K562 (cell line): ENCODE data around the gene CBL. TPM values are rescaled to one million over a fixed set of nuclear protein-coding genes. Genes with fewer than 3 reads are reported as not detected.
A peak's percentile ranks its signal among the peaks of the same experiment; 100 is the strongest.

Experiments used
- ATF7 ChIP-seq: fragments of 450-650 bp; IDR thresholded peaks from 2 replicates; pipeline ENCODE4 v1.7.1; 2014; ENCODE audit warnings: mild to moderate bottlenecking, moderate library complexity
- BRD9 ChIP-seq: fragments of 450-650 bp; IDR thresholded peaks from 2 replicates; pipeline ENCODE4 v1.6.1; 2018; ENCODE audit warnings: low read depth; ENCODE audit not compliant: partially characterized antibody
- CEBPB ChIP-seq: fragments of 450-650 bp; IDR thresholded peaks from 2 replicates; pipeline ENCODE4 v1.6.1; 2016; ENCODE audit warnings: missing genetic modification characterization, missing compliant biosample characterization
- CHCHD3 ChIP-seq: fragments of 250-450 bp; sonication (Bioruptor Pico); IDR thresholded peaks from 2 replicates; pipeline ENCODE4 v2.1.2; 2022; ENCODE audit warnings: mild to moderate bottlenecking
- DIDO1 ChIP-seq: fragments of 450-650 bp; IDR thresholded peaks from 2 replicates; pipeline ENCODE4 v1.6.1; 2016; ENCODE audit warnings: low read depth, missing biosample characterization, missing genetic modification characterization
- ELF1 ChIP-seq: fragments of 200-800 bp; sonication (Bioruptor generic); IDR thresholded peaks from 2 replicates; pipeline ENCODE4 v1.6.1; 2016; ENCODE audit warnings: missing genetic modification characterization, missing compliant biosample characterization
- ESRRA ChIP-seq: fragments of 450-650 bp; IDR thresholded peaks from 2 replicates; pipeline ENCODE4 v1.6.1; 2014; ENCODE audit warnings: low read depth, mild to moderate bottlenecking, moderate library complexity, borderline replicate concordance
- MBD2 ChIP-seq: sonication (generic); IDR thresholded peaks from 2 replicates; pipeline ENCODE4 v1.6.1; 2016; ENCODE audit warnings: low read depth, borderline replicate concordance
- NRF1 ChIP-seq, 2 experiments: fragments of 450-650 bp; IDR thresholded peaks in 1 of 2; conservative IDR thresholded peaks in 1 of 2; 2 replicates each; pipeline ENCODE4 v1.6.1; 2014; ENCODE audit warnings: mild to moderate bottlenecking in 2 of 2
- POLR2AphosphoS2 ChIP-seq: IDR thresholded peaks from 2 replicates; pipeline ENCODE4 v1.6.1; 2012; ENCODE audit warnings: low read length, improper control_type of control experiment
- PTBP1 ChIP-seq: fragments of 200-400 bp; formaldehyde crosslinking; IDR thresholded peaks from 2 replicates; pipeline ENCODE4 v1.6.1; 2017; ENCODE audit warnings: low read depth, low read length
- SMARCA4 ChIP-seq: fragments of 450-650 bp; IDR thresholded peaks from 2 replicates; pipeline ENCODE4 v1.6.1; 2016
- TRIM24 ChIP-seq, 2 experiments: fragments of 450-650 bp; IDR thresholded peaks; 2 replicates each; pipeline ENCODE4 v1.6.1; 2016
- XRCC3 ChIP-seq: fragments of 450-650 bp; IDR thresholded peaks from 2 replicates; pipeline ENCODE4 v1.6.1; 2017; ENCODE audit warnings: mild to moderate bottlenecking, moderate library complexity
- ZC3H4 ChIP-seq: sonication (generic); formaldehyde crosslinking; IDR thresholded peaks from 2 replicates; pipeline ENCODE4 v1.9.0; 2021; ENCODE audit warnings: missing genetic modification reagents, borderline replicate concordance
- ZNF24 ChIP-seq: fragments of 450-650 bp; IDR thresholded peaks from 2 replicates; pipeline ENCODE4 v1.6.1; 2016
- polyA plus RNA-seq, 8 experiments: library from polyadenylated mRNA; depleted of rRNA in 4 of 8; stranded (reverse) in 5 of 8; unstranded in 3 of 8; fragments of >200 nt; fragmentation: Nextera tagmentation in 2 of 8; fragmentation: Illumina TruSeq in 1 of 8; extraction: Ambion mirVana in 2 of 8; extraction: Trizol in 1 of 8; gene quantifications; 2 replicates each; pipeline versions ENCODE4 v1.2.1 to v1.2.3, GENCODE V29; 2011 to 2014; ENCODE audit warnings: inconsistent platforms in 1 of 8, missing spikeins in 1 of 8
- total RNA-seq, 7 experiments: library from RNA; depleted of rRNA in 6 of 7; stranded (reverse); fragments of >200 nt in 6 of 7; fragmentation: Illumina TruSeq in 2 of 7; extraction: Trizol in 2 of 7; gene quantifications; 2 replicates each; pipeline versions ENCODE4 v1.2.1 to v1.2.3, GENCODE V29; 2011 to 2021; ENCODE audit warnings: low replicate concordance in 1 of 7
- TF ChIP-seq, protein P1 (sequence below): fragments of 250-450 bp; sonication (Bioruptor Pico); IDR thresholded peaks from 2 replicates; pipeline ENCODE4 v1.8.0; 2022; ENCODE audit warnings: moderate library complexity, mild to moderate bottlenecking, inconsistent platforms
- TF ChIP-seq, protein P2 (sequence below), 2 experiments: fragments of 450-650 bp in 1 of 2; sonication (generic) in 1 of 2; formaldehyde crosslinking in 1 of 2; IDR thresholded peaks in 1 of 2; conservative IDR thresholded peaks in 1 of 2; 2 replicates each; pipeline versions ENCODE4 v1.6.1 to v1.8.1; 2016 to 2023; ENCODE audit warnings: mild to moderate bottlenecking in 2 of 2, moderate library complexity in 2 of 2, inconsistent platforms in 1 of 2, missing genetic modification reagents in 1 of 2
- TF ChIP-seq, protein P3 (sequence below): sonication (generic); formaldehyde crosslinking; IDR thresholded peaks from 2 replicates; pipeline ENCODE4 v1.4.0; 2020; ENCODE audit warnings: mild to moderate bottlenecking, missing genetic modification reagents
- TF ChIP-seq, protein P4 (sequence below), 2 experiments: fragments of 450-650 bp in 1 of 2; IDR thresholded peaks; 2 replicates each; pipeline ENCODE4 v1.6.1; 2011 to 2017; ENCODE audit warnings: low read depth in 2 of 2, antibody characterized with exemption in 1 of 2, borderline replicate concordance in 1 of 2, low read length in 1 of 2, mild to moderate bottlenecking in 1 of 2, mixed read lengths in 1 of 2; ENCODE audit not compliant: control insufficient read depth in 1 of 2
- TF ChIP-seq, protein P5 (sequence below): fragments of 450-650 bp; formaldehyde crosslinking; IDR thresholded peaks from 2 replicates; pipeline ENCODE4 v1.4.0; 2020; ENCODE audit warnings: mild to moderate bottlenecking, moderate library complexity

Gene CBL
- total and polyA plus RNA-seq, 9 of the 15 experiments (the other 6 are each of a cell fraction or from before 2014, with no cell fraction given), result 3.2 to 24.9 (median 9.9) TPM

DNA sequence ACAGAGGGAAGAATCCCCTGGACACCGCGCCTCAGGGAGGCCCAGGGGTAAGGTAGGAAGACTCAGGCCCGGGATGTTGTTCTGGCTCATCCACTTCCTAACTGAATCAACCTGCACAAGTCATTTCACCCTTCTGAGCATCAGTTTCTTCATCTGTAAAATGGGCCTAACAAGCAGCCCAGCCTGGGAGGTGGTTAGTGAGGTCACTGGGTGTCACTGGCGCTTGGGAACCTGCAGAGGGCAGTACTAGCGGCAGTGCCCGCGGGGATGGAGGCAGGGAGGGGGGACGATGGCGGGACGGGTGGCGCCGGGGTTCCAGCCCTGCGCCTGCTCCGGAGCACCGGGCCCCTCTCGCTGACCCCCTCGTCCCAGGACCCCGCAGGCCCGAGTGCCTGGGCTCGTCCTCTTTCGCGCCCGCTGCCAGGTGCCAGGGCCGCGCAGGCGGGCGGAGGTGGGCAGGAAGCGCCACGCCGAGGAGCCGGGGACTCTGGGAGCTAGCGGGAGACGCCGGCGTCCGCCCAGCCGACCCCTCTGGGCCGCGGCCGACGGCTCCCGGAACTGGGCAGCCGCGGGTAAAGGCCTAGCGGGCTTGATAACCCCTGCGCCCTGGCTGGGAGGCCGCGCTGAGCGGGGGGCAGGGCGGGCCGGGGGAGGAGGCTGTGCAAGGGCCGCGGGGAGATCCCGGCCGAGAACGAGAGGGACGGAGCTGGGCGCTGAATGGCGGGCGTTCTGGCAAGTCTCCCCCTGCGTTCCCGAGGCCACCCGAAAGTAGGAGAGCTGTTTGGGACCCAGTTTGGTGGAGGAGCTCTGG lies 37.5 kb upstream of the CBL start, which contains the start of gene NLRX1 (continued):
- TF ChIP-seq, protein P1, sequence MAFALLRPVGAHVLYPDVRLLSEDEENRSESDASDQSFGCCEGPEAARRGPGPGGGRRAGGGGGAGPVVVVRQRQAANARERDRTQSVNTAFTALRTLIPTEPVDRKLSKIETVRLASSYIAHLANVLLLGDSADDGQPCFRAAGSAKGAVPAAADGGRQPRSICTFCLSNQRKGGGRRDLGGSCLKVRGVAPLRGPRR (CRISPR knock-in tag), result no peak
- no peak for TF ChIP-seq XRCC3
- TF ChIP-seq, protein P2, sequence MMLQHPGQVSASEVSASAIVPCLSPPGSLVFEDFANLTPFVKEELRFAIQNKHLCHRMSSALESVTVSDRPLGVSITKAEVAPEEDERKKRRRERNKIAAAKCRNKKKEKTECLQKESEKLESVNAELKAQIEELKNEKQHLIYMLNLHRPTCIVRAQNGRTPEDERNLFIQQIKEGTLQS (IDR thresholded peaks at IDR 0.05), result peak; percentile 27; the same call in 1 of the 2 replicates
- TF ChIP-seq, protein P2 (CRISPR knock-in tag; conservative IDR thresholded peaks at IDR 0.05), result no peak
- peak; percentile 97 for TF ChIP-seq PTBP1
- TF ChIP-seq, protein P3, sequence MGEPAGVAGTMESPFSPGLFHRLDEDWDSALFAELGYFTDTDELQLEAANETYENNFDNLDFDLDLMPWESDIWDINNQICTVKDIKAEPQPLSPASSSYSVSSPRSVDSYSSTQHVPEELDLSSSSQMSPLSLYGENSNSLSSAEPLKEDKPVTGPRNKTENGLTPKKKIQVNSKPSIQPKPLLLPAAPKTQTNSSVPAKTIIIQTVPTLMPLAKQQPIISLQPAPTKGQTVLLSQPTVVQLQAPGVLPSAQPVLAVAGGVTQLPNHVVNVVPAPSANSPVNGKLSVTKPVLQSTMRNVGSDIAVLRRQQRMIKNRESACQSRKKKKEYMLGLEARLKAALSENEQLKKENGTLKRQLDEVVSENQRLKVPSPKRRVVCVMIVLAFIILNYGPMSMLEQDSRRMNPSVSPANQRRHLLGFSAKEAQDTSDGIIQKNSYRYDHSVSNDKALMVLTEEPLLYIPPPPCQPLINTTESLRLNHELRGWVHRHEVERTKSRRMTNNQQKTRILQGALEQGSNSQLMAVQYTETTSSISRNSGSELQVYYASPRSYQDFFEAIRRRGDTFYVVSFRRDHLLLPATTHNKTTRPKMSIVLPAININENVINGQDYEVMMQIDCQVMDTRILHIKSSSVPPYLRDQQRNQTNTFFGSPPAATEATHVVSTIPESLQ, result no peak
- TF ChIP-seq, protein P4, sequence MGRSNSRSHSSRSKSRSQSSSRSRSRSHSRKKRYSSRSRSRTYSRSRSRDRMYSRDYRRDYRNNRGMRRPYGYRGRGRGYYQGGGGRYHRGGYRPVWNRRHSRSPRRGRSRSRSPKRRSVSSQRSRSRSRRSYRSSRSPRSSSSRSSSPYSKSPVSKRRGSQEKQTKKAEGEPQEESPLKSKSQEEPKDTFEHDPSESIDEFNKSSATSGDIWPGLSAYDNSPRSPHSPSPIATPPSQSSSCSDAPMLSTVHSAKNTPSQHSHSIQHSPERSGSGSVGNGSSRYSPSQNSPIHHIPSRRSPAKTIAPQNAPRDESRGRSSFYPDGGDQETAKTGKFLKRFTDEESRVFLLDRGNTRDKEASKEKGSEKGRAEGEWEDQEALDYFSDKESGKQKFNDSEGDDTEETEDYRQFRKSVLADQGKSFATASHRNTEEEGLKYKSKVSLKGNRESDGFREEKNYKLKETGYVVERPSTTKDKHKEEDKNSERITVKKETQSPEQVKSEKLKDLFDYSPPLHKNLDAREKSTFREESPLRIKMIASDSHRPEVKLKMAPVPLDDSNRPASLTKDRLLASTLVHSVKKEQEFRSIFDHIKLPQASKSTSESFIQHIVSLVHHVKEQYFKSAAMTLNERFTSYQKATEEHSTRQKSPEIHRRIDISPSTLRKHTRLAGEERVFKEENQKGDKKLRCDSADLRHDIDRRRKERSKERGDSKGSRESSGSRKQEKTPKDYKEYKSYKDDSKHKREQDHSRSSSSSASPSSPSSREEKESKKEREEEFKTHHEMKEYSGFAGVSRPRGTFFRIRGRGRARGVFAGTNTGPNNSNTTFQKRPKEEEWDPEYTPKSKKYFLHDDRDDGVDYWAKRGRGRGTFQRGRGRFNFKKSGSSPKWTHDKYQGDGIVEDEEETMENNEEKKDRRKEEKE (IDR thresholded peaks at IDR 0.05; ENCODE audit: borderline replicate concordance in 1 of 2, control insufficient read depth in 1 of 2, low read depth in 2 of 2, low read length in 1 of 2), result no peak
- no peak for TF ChIP-seq CHCHD3
- TF ChIP-seq ATF7, result peak; percentile 72
- TF ChIP-seq DIDO1 (tag), result no peak
- TF ChIP-seq TRIM24 (IDR thresholded peaks at IDR 0.05), result 0 out of 4 replicates have a peak, but pooled peaks have one; percentile 9 to 17
- TF ChIP-seq ELF1 (tag), result no peak
- TF ChIP-seq ESRRA, result peak; percentile 74
- TF ChIP-seq ZNF24, result no peak
- no peak for TF ChIP-seq ZC3H4 (CRISPR knock-in tag)
- TF ChIP-seq NRF1 (conservative IDR thresholded peaks at IDR 0.05 in 1 of 2, IDR thresholded peaks at IDR 0.05 in 1 of 2), result peak; percentile 27 to 61; a peak in 2 of 4 replicates
- TF ChIP-seq, protein P5, sequence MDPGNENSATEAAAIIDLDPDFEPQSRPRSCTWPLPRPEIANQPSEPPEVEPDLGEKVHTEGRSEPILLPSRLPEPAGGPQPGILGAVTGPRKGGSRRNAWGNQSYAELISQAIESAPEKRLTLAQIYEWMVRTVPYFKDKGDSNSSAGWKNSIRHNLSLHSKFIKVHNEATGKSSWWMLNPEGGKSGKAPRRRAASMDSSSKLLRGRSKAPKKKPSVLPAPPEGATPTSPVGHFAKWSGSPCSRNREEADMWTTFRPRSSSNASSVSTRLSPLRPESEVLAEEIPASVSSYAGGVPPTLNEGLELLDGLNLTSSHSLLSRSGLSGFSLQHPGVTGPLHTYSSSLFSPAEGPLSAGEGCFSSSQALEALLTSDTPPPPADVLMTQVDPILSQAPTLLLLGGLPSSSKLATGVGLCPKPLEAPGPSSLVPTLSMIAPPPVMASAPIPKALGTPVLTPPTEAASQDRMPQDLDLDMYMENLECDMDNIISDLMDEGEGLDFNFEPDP (CRISPR knock-in tag), result no peak
- no peak for TF ChIP-seq SMARCA4
- no peak for TF ChIP-seq POLR2AphosphoS2
- no peak for TF ChIP-seq MBD2
- TF ChIP-seq BRD9, result no peak
- no peak for TF ChIP-seq CEBPB (tag)
